GM19468 (cell line): Measurements from ENCODE around the gene RXFP4.

Experiments
- ATAC-seq: cut with Tn5 transposase; IDR thresholded peaks from one replicate; pipeline ENCODE4 v1.9.1; 2021; ENCODE audit warnings: mild to moderate bottlenecking, moderate library complexity, moderate number of reproducible peaks; ENCODE audit not compliant: unreplicated experiment; ENCODE audit errors: extremely low read depth

The RXFP4 gene

GRCh38 chr1:155954645-155955044 is 13.2 kb downstream of the RXFP4 start:
- ATAC-seq: no peak

GRCh38 chr1:155957411-155957915 is 16.0 kb downstream of the RXFP4 start:
- ATAC-seq: no peak

GRCh38 chr1:155960081-155960745 is 18.8 kb downstream of the RXFP4 start:
- ATAC-seq: no peak

- no peak for ATAC-seq
Observed at GRCh38 chr1:155961937-155962336, 20.5 kb downstream of the RXFP4 start.

DNA sequence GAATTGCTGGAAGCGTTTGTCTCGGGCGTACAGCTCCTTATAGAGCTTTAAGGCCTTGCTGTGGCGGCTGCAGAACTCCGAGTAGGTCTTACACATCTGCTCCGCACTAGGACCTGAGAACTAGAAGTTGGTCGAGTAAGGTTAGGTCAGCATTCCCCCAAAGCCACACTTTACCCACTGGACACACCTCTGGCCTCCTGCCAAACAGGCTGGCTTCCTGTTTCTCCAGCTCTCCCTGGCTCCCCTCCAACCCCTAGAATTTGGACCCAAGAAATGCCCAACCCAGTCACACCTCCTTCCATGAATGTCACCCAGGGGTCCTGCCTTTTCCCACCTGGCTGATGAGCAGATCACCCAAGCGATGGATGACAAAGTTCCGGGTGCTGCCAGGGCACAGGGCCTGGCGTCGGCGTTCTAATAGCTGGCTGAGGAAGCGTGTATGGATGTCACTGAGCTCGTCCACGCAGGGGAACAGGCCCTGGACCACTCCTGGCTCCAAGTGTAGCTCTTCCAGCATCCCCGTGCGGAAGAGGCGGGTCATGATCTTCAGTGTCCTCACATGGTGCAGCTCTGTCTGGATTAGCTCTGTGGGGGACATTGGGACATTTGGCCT is 21.3 kb downstream of the RXFP4 start:
- no peak for ATAC-seq

GRCh38 chr1:155964193-155964592 is 22.8 kb downstream of the RXFP4 start:
- ATAC-seq: no peak

GRCh38 chr1:155966135-155966534 is 24.7 kb downstream of the RXFP4 start:
- ATAC-seq: no peak

GRCh38 chr1:155966750-155967149 is 25.3 kb downstream of the RXFP4 start:
- ATAC-seq: no peak

DNA sequence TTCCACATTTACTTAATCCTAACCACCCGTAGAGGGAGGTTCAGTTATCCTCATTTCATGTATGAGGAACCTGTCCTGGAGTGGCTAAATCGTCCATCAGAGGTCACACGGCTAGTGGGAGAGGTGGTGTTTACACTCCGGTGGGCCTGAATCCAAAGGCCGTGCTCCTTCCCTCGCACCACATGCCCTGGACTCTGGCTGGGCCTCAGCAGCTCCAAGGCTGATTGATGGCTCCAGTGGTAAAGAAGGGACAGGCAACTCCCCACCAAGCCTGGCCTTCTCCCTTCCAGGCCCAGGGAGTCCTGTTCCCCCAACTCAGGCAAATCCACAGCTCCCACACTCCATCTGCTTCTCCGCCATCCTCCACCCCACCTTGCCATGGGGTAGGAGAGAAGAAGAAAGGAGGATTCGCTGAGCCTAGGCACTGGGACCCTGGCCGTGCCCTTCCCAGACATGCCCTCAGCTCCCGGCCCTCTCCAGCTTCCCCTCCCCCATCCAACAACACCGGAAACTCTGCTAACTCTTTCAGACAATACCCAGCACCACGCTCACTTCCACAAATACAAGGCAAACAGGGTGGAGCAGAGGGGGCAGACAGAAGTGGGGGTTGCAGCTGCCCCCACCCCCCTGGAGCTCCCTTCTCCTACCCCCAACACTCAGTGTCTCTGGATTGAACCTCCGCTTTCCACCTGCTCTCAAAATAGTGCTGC is 26.1 kb downstream of the RXFP4 start:
- no peak for ATAC-seq

- ATAC-seq: no peak
Observed at GRCh38 chr1:155968051-155968400, 26.6 kb downstream of the RXFP4 start.

- no peak for ATAC-seq
Observed at GRCh38 chr1:155968670-155969069, 27.2 kb downstream of the RXFP4 start.

DNA sequence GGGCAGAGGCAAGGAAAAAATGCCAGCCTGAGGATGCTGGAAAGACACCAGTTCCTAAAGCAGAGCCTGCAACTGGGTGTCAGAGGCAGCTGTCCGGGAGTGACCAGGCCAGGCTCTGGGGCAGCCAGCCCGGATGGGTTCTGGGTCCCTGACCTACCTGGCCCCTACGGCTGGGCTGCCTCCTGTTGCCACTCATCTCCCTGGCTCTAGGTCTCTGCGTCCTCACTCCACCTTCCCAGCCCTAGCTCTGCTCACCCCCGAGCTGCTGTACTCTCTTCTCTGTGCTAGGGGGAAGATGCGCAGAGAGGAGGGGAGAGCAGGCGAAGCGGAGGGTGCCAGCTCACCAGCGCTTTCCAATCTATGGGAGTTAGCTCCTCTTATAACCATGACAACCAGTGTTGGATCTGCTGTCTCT is 27.9 kb downstream of the RXFP4 start:
- no peak for ATAC-seq

- ATAC-seq: no peak
Observed at GRCh38 chr1:155970531-155971167, 29.2 kb downstream of the RXFP4 start.

GRCh38 chr1:155971910-155972809 is 30.7 kb downstream of the RXFP4 start:
- no peak for ATAC-seq

DNA sequence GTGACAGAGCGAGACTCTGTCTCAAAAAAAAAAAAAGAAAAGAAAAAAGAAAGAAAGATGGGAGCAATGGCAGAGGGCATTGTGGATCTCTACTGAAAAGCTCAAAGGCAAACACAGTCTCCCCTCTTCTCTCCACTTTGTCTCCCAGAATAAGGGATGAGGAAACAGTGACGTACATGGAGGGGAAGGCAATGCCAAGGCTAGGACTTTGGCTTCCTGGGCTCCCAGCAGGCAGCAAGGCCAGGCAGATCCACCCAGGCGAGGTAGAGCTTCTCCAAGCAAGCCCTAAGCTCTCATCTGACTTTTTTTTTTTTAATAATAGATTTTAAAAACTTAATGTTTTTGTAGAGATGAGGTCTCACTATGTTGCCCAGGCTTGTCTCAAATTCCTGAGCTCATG is 32.3 kb downstream of the RXFP4 start:
- no peak for ATAC-seq

DNA sequence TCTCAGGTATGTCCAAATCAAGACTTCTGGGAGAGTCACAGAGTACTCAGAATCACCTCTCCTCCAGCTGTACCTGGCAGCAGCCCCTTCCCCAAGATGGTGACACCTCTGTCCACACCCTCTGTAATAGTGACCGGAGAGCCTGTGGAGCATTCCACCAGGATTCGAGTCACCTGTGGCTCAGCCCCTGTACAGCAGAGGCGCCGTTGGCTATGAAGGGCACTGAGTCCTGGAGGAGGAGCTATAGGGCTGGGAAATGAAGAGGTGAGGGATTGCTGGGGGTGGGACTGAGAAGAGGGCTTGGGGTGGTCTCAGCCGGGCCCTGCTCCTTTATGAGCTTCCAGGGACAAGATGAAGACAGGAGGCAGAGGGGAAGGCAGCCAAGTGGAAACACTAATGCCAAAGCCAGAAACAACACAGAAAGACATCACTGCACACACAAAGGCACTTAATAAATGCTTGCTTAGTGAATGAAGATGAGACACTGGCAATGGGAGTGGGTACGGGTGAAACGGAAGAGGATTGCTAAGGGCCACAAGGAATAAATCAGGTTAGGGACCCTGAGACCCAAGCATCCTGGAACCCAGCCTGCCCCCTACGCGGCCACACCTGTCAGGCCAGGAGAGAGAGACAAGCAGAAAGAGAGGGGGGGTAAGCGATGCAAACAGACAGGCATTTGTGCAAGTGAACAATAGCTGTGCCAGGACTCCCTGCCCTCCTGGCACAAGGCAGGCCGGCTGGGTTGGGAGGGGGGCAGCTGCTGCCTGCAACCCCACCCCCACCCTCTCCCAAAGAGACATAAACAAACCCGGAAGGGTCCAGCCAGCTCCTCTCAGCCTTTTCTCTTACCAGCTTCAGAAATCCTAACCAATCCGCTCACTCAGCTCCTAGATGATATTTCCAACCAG is 33.0 kb downstream of the RXFP4 start:
- ATAC-seq: no peak

- ATAC-seq: no peak
Observed at GRCh38 chr1:155975375-155976061, 34.1 kb downstream of the RXFP4 start.
